ENCODE measurements around the gene IDH3A. TPM values are rescaled to one million over a fixed set of nuclear protein-coding genes. Genes with fewer than 3 reads are reported as not detected.

IDH3A gene
- total RNA-seq, 1 experiment from 2014 or later = 40.2 TPM

DNA sequence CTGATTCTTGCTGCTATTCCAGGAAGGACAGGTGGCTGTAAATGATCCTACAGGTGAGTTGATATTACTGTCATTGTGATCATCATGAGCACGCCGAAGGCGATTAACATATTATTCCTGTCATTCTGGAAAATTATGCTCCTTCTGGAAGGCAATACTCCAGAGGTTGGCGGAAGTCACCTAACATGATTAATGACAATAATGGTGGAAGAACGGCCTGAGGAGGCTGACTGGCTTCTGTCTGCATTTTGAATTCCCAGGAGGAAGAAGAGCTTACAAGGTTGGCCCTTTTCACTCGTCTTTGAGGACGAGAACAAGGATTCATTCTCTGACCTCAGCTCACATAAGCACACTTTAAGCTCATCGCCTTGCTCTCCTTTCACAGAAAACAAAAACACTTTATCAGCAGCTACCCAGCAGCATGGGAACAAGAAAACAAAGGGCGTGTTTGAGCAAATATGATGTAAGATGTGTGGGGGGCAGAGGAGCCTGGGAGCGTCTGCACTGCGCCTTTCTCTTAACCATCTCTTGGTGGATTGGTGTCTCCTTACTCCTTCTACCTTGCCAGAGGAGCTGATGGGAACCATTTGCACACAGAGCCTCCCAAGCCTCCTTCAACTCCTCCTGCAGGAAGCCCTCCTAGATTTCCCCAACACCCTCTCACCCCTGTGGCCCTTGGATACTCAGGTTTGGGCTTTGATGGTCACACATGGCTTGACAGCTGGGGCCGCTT lies 62.2 kb downstream of the IDH3A start:
- no peak overlapping the region for H2AFZ ChIP-seq (ENCODE audit: low read length)
- H2BK20ac ChIP-seq (ENCODE audit: low read depth, low read length, poor library complexity, severe bottlenecking) = no peak overlapping the region
- H2BK15ac ChIP-seq (ENCODE audit: low read depth, low read length) = no peak overlapping the region
- no peak overlapping the region for H4K8ac ChIP-seq (replicated peaks; ENCODE audit: insufficient read length, low read depth, low read length)
- WGBS (ENCODE audit: extremely low coverage, insufficient read length, low lambda C conversion rate) = no CpG with 5 or more reads among the region's 12 CpGs
- Mint-ChIP-seq H3K36me3 (ENCODE audit: insufficient read depth in 1 of 3, low read depth in 3 of 3) (no peaks in the 10 kb centered on the region), H3K4me3 (no peak overlapping the region), H3K4me1 (peaks cover 14 to 22% of the 10 kb centered on the region in 2 experiments), H3K27ac (no peak overlapping the region; a peak in 1 of 7 replicates), H3K27me3 (ENCODE audit: low read depth) (peaks cover under 1% of the 10 kb centered on the region; the same call in 1 of the 2 replicates), H3K9me3 (no peaks in the 10 kb centered on the region; a peak in 1 of 5 replicates)
- H3K4me1 ChIP-seq (ENCODE audit: insufficient read depth, low read length) = peaks cover 2% of the 10 kb centered on the region; the same call in 1 of the 2 replicates
- no peak overlapping the region for H3K27ac ChIP-seq (ENCODE audit: insufficient read length, low read depth, low read length)
- H3K56ac ChIP-seq (ENCODE audit: insufficient read length, low read depth, low read length) = no peak overlapping the region
- no peak overlapping the region for H3T11ph ChIP-seq (ENCODE audit: low read length)
- H2BK12ac ChIP-seq (ENCODE audit: insufficient read length, low read depth, low read length) = no peak overlapping the region
- no peak overlapping the region for H3K18ac ChIP-seq (ENCODE audit: insufficient read length, low read depth, low read length)
- H2BK120ac ChIP-seq (ENCODE audit: low read depth, low read length, poor library complexity, severe bottlenecking) = no peak overlapping the region
- H3K9me3 ChIP-seq (ENCODE audit: control insufficient read depth, low read depth, low read length) = no peaks in the 10 kb centered on the region
- no peaks in the 10 kb centered on the region for H3K27me3 ChIP-seq (ENCODE audit: insufficient read depth, low read length)
- H4K20me1 ChIP-seq (ENCODE audit: control insufficient read depth, insufficient read depth, insufficient read length) = no peaks in the 10 kb centered on the region
- H4K5ac ChIP-seq (ENCODE audit: insufficient read length, low read depth, low read length) = no peak overlapping the region
- DNase-seq = no peak
- TF ChIP-seq, protein P1, sequence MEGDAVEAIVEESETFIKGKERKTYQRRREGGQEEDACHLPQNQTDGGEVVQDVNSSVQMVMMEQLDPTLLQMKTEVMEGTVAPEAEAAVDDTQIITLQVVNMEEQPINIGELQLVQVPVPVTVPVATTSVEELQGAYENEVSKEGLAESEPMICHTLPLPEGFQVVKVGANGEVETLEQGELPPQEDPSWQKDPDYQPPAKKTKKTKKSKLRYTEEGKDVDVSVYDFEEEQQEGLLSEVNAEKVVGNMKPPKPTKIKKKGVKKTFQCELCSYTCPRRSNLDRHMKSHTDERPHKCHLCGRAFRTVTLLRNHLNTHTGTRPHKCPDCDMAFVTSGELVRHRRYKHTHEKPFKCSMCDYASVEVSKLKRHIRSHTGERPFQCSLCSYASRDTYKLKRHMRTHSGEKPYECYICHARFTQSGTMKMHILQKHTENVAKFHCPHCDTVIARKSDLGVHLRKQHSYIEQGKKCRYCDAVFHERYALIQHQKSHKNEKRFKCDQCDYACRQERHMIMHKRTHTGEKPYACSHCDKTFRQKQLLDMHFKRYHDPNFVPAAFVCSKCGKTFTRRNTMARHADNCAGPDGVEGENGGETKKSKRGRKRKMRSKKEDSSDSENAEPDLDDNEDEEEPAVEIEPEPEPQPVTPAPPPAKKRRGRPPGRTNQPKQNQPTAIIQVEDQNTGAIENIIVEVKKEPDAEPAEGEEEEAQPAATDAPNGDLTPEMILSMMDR (conservative IDR thresholded peaks at IDR 0.05) = no peak
- H3K14ac ChIP-seq (ENCODE audit: insufficient read depth, low read length) = no peak overlapping the region
- no peak overlapping the region for H3K9ac ChIP-seq (ENCODE audit: extremely low read depth, insufficient read length, low read length)
- H3K23me2 ChIP-seq (ENCODE audit: insufficient read length, low read depth, low read length, poor library complexity, severe bottlenecking) = no peaks in the 10 kb centered on the region
- H3K4ac ChIP-seq (ENCODE audit: low read depth, low read length) = no peak overlapping the region
- no peak overlapping the region for H2BK5ac ChIP-seq (ENCODE audit: insufficient read length, low read length)
- H3K79me1 ChIP-seq (ENCODE audit: insufficient read depth, low read depth, low read length, poor library complexity, severe bottlenecking) = no peaks in the 10 kb centered on the region
- H3K79me2 ChIP-seq (ENCODE audit: insufficient read depth, low read length) = no peaks in the 10 kb centered on the region
- no peak overlapping the region for H4K91ac ChIP-seq (ENCODE audit: insufficient read length, low read depth, low read length)
- H3K4me2 ChIP-seq (ENCODE audit: insufficient read depth, insufficient read length, low read length) = no peak overlapping the region
- H2AK5ac ChIP-seq (ENCODE audit: insufficient read length, low read length) = no peak overlapping the region
- no peak overlapping the region for H3K23ac ChIP-seq (ENCODE audit: insufficient read length, low read depth, low read length)
